Fibroblast of villous mesenchyme (primary cell): Measurements from ENCODE around the gene QKI. TPM values are rescaled to one million over a fixed set of nuclear protein-coding genes. Genes with fewer than 3 reads are reported as not detected.

Experiments
- DNase-seq: peaks from one replicate; pipeline ENCODE4 v3.0.0-alpha.2; 2010; ENCODE audit warnings: low read depth
- H3K4me3 ChIP-seq: 2 replicates; pipeline ENCODE4 v1.5.1; 2011; ENCODE audit warnings: low read depth, mild to moderate bottlenecking, low read length
- total RNA-seq: library from RNA; depleted of rRNA; stranded (reverse); fragments of >200 nt; gene quantifications from 2 replicates; pipeline ENCODE4 v1.2.3, GENCODE V29; 2012
- TF ChIP-seq, protein P1 (sequence below): IDR thresholded peaks from 2 replicates; pipeline ENCODE4 v1.5.1; 2012; ENCODE audit warnings: low read depth, mild to moderate bottlenecking, low read length; ENCODE audit not compliant: insufficient read depth

QKI gene
- total RNA-seq, 1 donor, result 170 TPM

DNA sequence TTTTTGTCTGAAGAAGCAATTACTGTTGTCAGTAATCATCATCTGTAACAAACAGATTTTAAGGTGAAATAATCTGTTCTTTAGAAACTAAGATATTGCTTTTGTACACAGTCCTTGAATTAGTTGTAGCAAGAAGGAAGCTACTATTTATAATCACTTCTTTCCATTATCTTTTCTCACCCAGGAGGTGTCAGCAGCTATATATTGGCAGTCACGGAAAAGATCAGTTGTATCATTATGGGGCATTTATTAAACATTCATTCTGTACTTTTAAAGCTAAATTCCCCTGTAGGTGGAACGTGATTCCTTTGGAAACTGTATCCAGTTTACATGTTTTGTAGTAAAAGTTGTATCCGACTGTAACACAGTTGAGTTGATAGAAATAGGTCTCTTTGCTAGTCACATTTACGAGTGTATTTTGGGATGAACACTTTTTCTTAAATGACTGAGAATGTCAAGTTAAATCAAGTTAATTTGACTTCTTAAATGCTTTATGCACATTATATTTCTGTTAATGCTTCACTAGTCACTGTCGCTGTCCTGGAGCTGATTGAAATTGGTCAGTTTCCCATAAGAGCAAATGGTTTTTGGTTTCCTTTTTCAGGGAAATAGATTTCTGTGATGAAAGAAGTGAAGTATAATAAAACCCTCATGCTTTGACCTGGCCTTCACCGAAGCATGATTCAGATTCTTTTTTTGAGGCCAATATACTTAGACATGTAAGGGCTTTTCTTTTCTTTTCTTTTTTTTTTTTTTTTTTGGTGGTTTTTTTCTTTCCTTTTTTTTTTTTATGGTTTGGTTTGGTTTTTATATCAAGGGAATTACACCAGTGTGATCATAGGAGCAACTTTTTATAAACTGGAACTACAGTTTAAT is 5.1 kb downstream of the QKI start:
- H3K4me3 ChIP-seq, result peak overlapping the region; percentile 98
- TF ChIP-seq, protein P1, sequence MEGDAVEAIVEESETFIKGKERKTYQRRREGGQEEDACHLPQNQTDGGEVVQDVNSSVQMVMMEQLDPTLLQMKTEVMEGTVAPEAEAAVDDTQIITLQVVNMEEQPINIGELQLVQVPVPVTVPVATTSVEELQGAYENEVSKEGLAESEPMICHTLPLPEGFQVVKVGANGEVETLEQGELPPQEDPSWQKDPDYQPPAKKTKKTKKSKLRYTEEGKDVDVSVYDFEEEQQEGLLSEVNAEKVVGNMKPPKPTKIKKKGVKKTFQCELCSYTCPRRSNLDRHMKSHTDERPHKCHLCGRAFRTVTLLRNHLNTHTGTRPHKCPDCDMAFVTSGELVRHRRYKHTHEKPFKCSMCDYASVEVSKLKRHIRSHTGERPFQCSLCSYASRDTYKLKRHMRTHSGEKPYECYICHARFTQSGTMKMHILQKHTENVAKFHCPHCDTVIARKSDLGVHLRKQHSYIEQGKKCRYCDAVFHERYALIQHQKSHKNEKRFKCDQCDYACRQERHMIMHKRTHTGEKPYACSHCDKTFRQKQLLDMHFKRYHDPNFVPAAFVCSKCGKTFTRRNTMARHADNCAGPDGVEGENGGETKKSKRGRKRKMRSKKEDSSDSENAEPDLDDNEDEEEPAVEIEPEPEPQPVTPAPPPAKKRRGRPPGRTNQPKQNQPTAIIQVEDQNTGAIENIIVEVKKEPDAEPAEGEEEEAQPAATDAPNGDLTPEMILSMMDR, result no peak
- DNase-seq, result peak; percentile 62

DNA sequence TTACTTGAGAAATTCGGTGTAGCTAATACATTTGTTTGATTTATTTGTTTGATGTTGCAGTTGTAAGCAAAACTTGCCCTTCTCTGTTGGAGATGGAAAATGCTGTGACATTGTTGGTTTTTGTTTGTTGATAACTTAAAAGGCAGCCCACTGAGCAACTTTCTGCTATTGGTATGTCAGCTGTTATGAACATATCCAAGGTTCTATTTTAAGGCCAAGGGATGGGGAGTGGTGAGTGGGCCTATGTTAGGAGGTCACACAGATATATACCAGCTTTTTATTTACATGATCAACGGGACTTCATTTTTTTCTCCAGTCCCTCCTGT is 5.7 kb downstream of the QKI start:
- TF ChIP-seq, protein P1, result no peak
- peak overlapping the region; percentile 4 for H3K4me3 ChIP-seq
- peak; percentile 31 for DNase-seq

DNA sequence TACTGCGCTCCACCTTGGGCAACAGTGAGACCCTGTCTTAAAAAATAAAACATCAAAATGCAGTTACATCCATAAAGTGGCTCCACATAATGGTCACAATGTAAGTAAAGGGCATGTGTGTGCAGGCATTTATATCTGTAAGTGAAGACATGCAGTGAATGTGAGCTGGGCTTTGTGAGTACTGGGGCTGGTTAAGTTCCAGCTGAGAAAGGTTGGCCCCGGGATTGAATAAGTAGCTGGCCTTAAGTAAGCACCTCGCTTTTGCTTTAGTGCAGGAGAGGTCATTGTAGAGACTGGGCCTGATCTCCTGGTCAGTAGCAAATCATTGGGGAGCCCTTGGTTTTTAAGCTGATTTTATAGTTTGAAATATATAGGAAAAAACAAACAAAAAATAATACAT is 8.0 kb downstream of the QKI start:
- H3K4me3 ChIP-seq, result no peak overlapping the region
- TF ChIP-seq, protein P1, result no peak
- DNase-seq, result no peak

DNA sequence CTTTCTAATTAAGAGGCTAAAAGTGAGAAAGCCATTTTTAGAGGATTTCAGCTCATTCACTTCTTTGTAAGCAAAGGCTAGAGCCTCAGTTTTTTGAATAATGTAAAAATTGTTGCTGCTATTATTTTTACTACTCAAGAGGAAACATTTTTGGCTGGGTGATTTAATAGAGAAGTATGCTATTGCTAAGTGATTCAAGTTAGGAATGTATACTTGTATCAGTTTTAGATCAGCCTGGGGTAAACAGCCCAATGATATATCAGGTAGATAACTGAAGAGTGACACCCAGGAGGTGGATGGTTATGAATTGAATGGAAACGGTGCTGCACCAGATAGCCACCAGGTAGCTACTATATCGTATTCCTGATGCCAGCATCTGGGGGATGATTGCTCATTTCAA is 9.2 kb downstream of the QKI start:
- TF ChIP-seq, protein P1, result no peak
- DNase-seq, result no peak
- H3K4me3 ChIP-seq, result no peak overlapping the region

DNA sequence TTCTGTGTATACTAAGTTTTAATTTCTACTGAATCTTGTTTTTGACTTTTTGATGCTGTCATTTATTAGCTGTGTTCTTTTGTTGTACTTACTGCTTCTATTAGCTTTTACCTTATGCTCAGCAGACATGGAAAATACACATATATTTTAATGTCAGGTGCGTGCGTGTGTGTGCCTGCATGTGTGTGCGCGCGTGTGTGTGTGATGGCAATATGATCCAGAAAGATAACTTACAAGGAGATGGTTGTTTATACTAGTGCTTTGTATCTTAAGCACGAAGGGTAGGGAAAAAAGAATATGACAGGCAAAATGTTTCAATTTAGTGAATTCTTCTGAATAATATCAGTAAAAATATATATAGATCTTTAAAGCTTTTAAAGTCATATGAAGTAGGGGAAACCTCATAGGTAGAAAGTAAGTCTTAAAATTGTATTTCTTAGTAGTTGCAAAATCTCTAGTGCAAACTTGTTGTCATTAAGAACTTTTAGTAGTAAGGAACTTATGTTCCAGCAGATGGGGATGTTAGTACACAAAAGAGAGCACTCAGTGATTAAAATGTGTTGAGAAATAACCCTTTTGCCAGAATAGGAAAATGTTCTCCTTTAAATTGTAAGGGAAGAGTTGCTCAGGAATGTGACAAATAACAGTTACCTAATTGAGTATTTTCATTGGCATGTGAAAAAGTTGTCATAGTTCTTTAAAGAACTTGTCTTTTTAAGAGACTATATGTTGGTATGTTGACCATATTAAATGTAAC is 13.2 kb downstream of the QKI start:
- TF ChIP-seq, protein P1, result peak; percentile 51
- DNase-seq, result peak; percentile 91
- no peak overlapping the region for H3K4me3 ChIP-seq

DNA sequence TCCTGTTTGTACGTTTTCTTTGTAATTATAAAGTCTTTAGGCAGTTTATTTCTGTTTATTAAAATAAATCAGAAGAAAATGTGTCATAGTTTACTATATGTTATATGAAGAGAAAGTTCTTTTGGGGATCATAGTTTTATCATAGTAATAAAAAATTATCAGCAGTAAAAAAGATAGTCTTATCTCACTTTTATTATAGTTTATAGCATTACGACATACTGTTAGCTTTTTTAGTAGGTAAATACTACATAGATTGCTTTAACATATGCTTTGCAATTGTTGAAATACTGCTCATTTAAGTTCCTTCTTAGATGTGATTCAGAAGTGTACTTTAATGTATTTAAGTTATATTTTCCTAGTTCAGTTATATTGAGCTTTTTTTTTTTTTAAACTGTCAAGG is 13.9 kb downstream of the QKI start:
- no peak for DNase-seq
- no peak overlapping the region for H3K4me3 ChIP-seq
- TF ChIP-seq, protein P1, result no peak
